ENCODE measurements around the gene CBARP.
A peak's percentile ranks its signal among the peaks of the same experiment; 100 is the strongest.

CBARP gene

GRCh38 chr19:1217366-1217765 lies 20.4 kb downstream of the CBARP start:
- 95% methylated on average over 12 of the region's 15 CpGs for WGBS (ENCODE audit: insufficient coverage)
- H3K27me3 ChIP-seq (replicated peaks in 2 of 5; ENCODE audit: control insufficient read depth in 4 of 5, insufficient read depth in 5 of 5, low read length in 4 of 5), result no peaks in the 10 kb centered on the region
- no peaks in the 10 kb centered on the region for H3K9me3 ChIP-seq (ENCODE audit: control extremely low read depth in 1 of 5, control insufficient read depth in 4 of 5, insufficient read depth in 2 of 5, low read depth in 1 of 5, low read length in 4 of 5)
- CTCF ChIA-PET, result interaction anchor here (0.7 to 3.9 kb wide), 12 partner anchors 14 to 137 kb away, joined by 3 to 16 read pairs (median 4); partner anchors contain the start of gene CBARP
- DNase-seq, result no peak
- H3K4me3 ChIP-seq (ENCODE audit: control insufficient read depth in 1 of 7, extremely low read depth in 1 of 7, insufficient read depth in 4 of 7, low read depth in 2 of 7, low read length in 6 of 7), result no peak overlapping the region
- H3K4me1 ChIP-seq (ENCODE audit: control extremely low read depth in 1 of 4, control insufficient read depth in 4 of 4, insufficient read depth in 4 of 4, low read length in 3 of 4), result peaks cover 0 to 28% (median 23%) of the 10 kb centered on the region in 4 experiments
- peaks cover 0 to 37% (median 22%) of the 10 kb centered on the region in 4 experiments for H3K36me3 ChIP-seq (ENCODE audit: control insufficient read depth in 4 of 4, insufficient read depth in 4 of 4, low read length in 3 of 4)
- POLR2A ChIA-PET, result no interaction called here
- H3K27ac ChIP-seq (ENCODE audit: insufficient read depth in 1 of 2, low read depth in 1 of 2, low read length in 2 of 2, poor library complexity in 1 of 2, severe bottlenecking in 2 of 2), result no peak overlapping the region

- H3K27me3 ChIP-seq (replicated peaks in 2 of 5; ENCODE audit: control insufficient read depth in 4 of 5, insufficient read depth in 5 of 5, low read length in 4 of 5), result no peaks in the 10 kb centered on the region
- H3K36me3 ChIP-seq (ENCODE audit: control insufficient read depth in 4 of 4, insufficient read depth in 4 of 4, low read length in 3 of 4), result peaks cover 0 to 37% (median 18%) of the 10 kb centered on the region in 4 experiments
- POLR2A ChIA-PET, result no interaction called here
- no peaks in the 10 kb centered on the region for H3K9me3 ChIP-seq (ENCODE audit: control extremely low read depth in 1 of 5, control insufficient read depth in 4 of 5, insufficient read depth in 2 of 5, low read depth in 1 of 5, low read length in 4 of 5)
- WGBS (ENCODE audit: insufficient coverage), result 99% methylated on average over 10 of the region's 12 CpGs
- no peak overlapping the region for H3K4me3 ChIP-seq (ENCODE audit: control insufficient read depth in 1 of 7, extremely low read depth in 1 of 7, insufficient read depth in 4 of 7, low read depth in 2 of 7, low read length in 6 of 7)
- DNase-seq, result no peak
- H3K27ac ChIP-seq (ENCODE audit: insufficient read depth in 1 of 2, low read depth in 1 of 2, low read length in 2 of 2, poor library complexity in 1 of 2, severe bottlenecking in 2 of 2), result peak overlapping the region in 1 of 2 experiments; percentile 5
- peaks cover 0 to 31% (median 28%) of the 10 kb centered on the region in 4 experiments for H3K4me1 ChIP-seq (ENCODE audit: control extremely low read depth in 1 of 4, control insufficient read depth in 4 of 4, insufficient read depth in 4 of 4, low read length in 3 of 4)
- CTCF ChIA-PET, result interaction anchor here (0.7 to 3.9 kb wide), 9 partner anchors 12 to 104 kb away, joined by 3 to 16 read pairs (median 4); partner anchors contain the start of gene CBARP
Observed at GRCh38 chr19:1216756-1217155, 21.0 kb downstream of the CBARP start.

- no peaks in the 10 kb centered on the region for H3K9me3 ChIP-seq (ENCODE audit: control extremely low read depth in 1 of 5, control insufficient read depth in 4 of 5, insufficient read depth in 2 of 5, low read depth in 1 of 5, low read length in 4 of 5)
- H3K4me1 ChIP-seq (ENCODE audit: control extremely low read depth in 1 of 4, control insufficient read depth in 4 of 4, insufficient read depth in 4 of 4, low read length in 3 of 4), result peaks cover 0 to 36% (median 34%) of the 10 kb centered on the region in 4 experiments
- no peaks in the 10 kb centered on the region for H3K27me3 ChIP-seq (replicated peaks in 2 of 5; ENCODE audit: control insufficient read depth in 4 of 5, insufficient read depth in 5 of 5, low read length in 4 of 5)
- DNase-seq, result no peak
- ChIA-PET POLR2A (interaction anchor here (0.6 to 1.6 kb wide), 2 partner anchors 12 to 25 kb away, joined by 5 to 6 read pairs; no protein-coding TSS in a partner anchor), CTCF (interaction anchor here (0.6 to 6.1 kb wide), 8 partner anchors 7 to 198 kb away, joined by 3 to 33 read pairs (median 4); no protein-coding TSS in a partner anchor)
- 93% methylated on average over 25 of the region's 26 CpGs for WGBS (ENCODE audit: insufficient coverage)
- peaks cover 0 to 31% (median 13%) of the 10 kb centered on the region in 4 experiments for H3K36me3 ChIP-seq (ENCODE audit: control insufficient read depth in 4 of 4, insufficient read depth in 4 of 4, low read length in 3 of 4)
- peak overlapping the region; percentile 83 to 89 for H3K27ac ChIP-seq (ENCODE audit: insufficient read depth in 1 of 2, low read depth in 1 of 2, low read length in 2 of 2, poor library complexity in 1 of 2, severe bottlenecking in 2 of 2)
- no peak overlapping the region for H3K4me3 ChIP-seq (ENCODE audit: control insufficient read depth in 1 of 7, extremely low read depth in 1 of 7, insufficient read depth in 4 of 7, low read depth in 2 of 7, low read length in 6 of 7)
Observed at GRCh38 chr19:1214862-1215731, 22.7 kb downstream of the CBARP start.

- DNase-seq, result no peak
- H3K4me1 ChIP-seq (ENCODE audit: control extremely low read depth in 1 of 4, control insufficient read depth in 4 of 4, insufficient read depth in 4 of 4, low read length in 3 of 4), result peaks cover 0 to 43% (median 39%) of the 10 kb centered on the region in 4 experiments
Observed at GRCh38 chr19:1214299-1214861, 23.4 kb downstream of the CBARP start.

GRCh38 chr19:1213391-1214286 lies 24.2 kb downstream of the CBARP start:
- peaks cover 0 to 37% (median 15%) of the 10 kb centered on the region in 4 experiments for H3K36me3 ChIP-seq (ENCODE audit: control insufficient read depth in 4 of 4, insufficient read depth in 4 of 4, low read length in 3 of 4)
- H3K4me3 ChIP-seq (ENCODE audit: control insufficient read depth in 1 of 7, extremely low read depth in 1 of 7, insufficient read depth in 4 of 7, low read depth in 2 of 7, low read length in 6 of 7), result peak overlapping the region in 4 of 7 experiments; percentile 40 to 63 (median 49)
- ChIA-PET POLR2A (interaction anchor here (1.2 to 1.7 kb wide), 3 partner anchors 10 to 100 kb away, joined by 5 to 8 read pairs (median 6); partner anchors contain the start of gene CIRBP), CTCF (interaction anchor here (0.8 to 6.1 kb wide), 8 partner anchors 9 to 101 kb away, joined by 3 to 33 read pairs (median 4); no protein-coding TSS in a partner anchor)
- no peaks in the 10 kb centered on the region for H3K27me3 ChIP-seq (replicated peaks in 2 of 5; ENCODE audit: control insufficient read depth in 4 of 5, insufficient read depth in 5 of 5, low read length in 4 of 5)
- WGBS (ENCODE audit: insufficient coverage), result 48% methylated on average over 38 of the region's 39 CpGs
- no peaks in the 10 kb centered on the region for H3K9me3 ChIP-seq (ENCODE audit: control extremely low read depth in 1 of 5, control insufficient read depth in 4 of 5, insufficient read depth in 2 of 5, low read depth in 1 of 5, low read length in 4 of 5)
- peak; percentile 94 to 98 (median 98) for DNase-seq
- H3K4me1 ChIP-seq (ENCODE audit: control extremely low read depth in 1 of 4, control insufficient read depth in 4 of 4, insufficient read depth in 4 of 4, low read length in 3 of 4), result peaks cover 0 to 49% (median 46%) of the 10 kb centered on the region in 4 experiments
- peak overlapping the region; percentile 83 to 89 for H3K27ac ChIP-seq (ENCODE audit: insufficient read depth in 1 of 2, low read depth in 1 of 2, low read length in 2 of 2, poor library complexity in 1 of 2, severe bottlenecking in 2 of 2)

More at GRCh38 chr19:1214299-1214861, 23.4 kb downstream of the CBARP start:
- 46% methylated on average over 20 of the region's 21 CpGs for WGBS (ENCODE audit: insufficient coverage)
- H3K27ac ChIP-seq (ENCODE audit: insufficient read depth in 1 of 2, low read depth in 1 of 2, low read length in 2 of 2, poor library complexity in 1 of 2, severe bottlenecking in 2 of 2), result peak overlapping the region; percentile 83 to 89
- peaks cover 0 to 34% (median 15%) of the 10 kb centered on the region in 4 experiments for H3K36me3 ChIP-seq (ENCODE audit: control insufficient read depth in 4 of 4, insufficient read depth in 4 of 4, low read length in 3 of 4)
- H3K27me3 ChIP-seq (replicated peaks in 2 of 5; ENCODE audit: control insufficient read depth in 4 of 5, insufficient read depth in 5 of 5, low read length in 4 of 5), result no peaks in the 10 kb centered on the region
- POLR2A ChIA-PET, result interaction anchor here (1.2 to 1.7 kb wide), 3 partner anchors 11 to 101 kb away, joined by 5 to 8 read pairs (median 6); partner anchors contain the start of gene CIRBP
- H3K9me3 ChIP-seq (ENCODE audit: control extremely low read depth in 1 of 5, control insufficient read depth in 4 of 5, insufficient read depth in 2 of 5, low read depth in 1 of 5, low read length in 4 of 5), result no peaks in the 10 kb centered on the region
- peak overlapping the region in 4 of 7 experiments; percentile 40 to 57 (median 49) for H3K4me3 ChIP-seq (ENCODE audit: control insufficient read depth in 1 of 7, extremely low read depth in 1 of 7, insufficient read depth in 4 of 7, low read depth in 2 of 7, low read length in 6 of 7)
- CTCF ChIA-PET, result interaction anchor here (0.6 to 6.1 kb wide), 10 partner anchors 8 to 197 kb away, joined by 3 to 33 read pairs (median 4); no protein-coding TSS in a partner anchor

Measured in common myeloid progenitor, CD34-positive (primary cell).